GM21447 (cell line): ENCODE measurements around the gene ELFN1.

ENCODE experiments used
- ATAC-seq: cut with Tn5 transposase; IDR thresholded peaks from one replicate; pipeline ENCODE4 v1.9.1; 2021; ENCODE audit not compliant: unreplicated experiment

Gene ELFN1

DNA sequence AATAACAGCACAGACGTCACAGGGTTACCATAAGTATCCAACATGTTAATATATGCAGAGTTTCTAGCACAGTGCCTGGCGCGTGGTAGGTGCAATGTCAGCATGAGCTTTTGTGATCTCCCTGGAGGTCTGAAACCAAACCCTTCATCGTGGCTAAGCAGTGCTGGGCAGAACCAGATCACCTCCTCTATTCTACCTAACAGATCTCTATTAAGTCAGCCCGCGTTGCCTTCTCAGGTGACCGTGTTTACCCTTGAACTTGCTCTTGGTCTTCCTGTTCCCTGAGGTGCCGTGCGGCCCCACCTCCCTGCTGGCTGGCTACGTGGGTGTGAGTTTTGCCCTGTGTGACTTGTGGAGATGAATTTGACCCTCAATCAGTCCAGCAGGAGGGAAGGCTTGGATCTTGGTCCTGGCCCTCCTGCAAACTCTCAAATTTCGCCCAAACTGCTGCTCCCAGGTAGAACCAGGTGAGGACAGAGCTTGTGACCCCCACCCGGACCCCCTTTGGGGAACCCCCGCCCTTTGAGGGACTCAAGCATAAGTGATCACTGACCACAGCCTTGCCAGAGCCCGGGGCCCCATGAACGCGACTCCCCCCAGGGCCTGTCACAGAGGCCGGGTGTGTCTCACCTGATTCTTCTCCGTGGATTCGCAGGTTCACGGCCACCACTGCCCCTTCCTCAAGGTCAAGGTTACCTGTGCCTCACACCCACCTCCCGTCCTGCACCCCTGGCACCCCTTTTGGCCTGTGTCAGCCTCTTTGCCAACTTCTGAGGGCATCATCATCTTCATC lies 54.2 kb downstream of the ELFN1 start:
- ATAC-seq = no peak

GRCh38 chr7:1725199-1725690 lies 55.2 kb downstream of the ELFN1 start:
- no peak for ATAC-seq

GRCh38 chr7:1725766-1726630 lies 55.9 kb downstream of the ELFN1 start:
- ATAC-seq = no peak

DNA sequence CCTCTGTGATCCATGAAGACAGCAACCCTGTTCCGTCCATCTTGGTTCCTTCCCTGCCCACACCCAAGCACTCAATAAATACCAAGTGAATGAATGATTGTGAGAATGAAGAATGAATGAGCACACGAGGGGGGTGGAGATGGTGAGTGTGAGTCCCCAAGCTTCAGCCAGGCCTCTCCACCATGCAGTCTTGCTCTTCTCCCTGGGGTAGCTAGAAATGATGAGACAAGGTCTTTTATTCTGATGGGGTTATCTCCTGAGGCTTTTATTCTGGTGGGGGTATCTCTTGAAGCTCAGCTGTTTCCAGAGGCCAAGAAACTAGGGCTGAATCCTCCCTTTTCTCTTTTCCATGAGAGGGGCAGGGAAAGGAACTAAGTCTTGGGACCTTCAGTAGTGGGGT lies 57.0 kb downstream of the ELFN1 start:
- no peak for ATAC-seq

DNA sequence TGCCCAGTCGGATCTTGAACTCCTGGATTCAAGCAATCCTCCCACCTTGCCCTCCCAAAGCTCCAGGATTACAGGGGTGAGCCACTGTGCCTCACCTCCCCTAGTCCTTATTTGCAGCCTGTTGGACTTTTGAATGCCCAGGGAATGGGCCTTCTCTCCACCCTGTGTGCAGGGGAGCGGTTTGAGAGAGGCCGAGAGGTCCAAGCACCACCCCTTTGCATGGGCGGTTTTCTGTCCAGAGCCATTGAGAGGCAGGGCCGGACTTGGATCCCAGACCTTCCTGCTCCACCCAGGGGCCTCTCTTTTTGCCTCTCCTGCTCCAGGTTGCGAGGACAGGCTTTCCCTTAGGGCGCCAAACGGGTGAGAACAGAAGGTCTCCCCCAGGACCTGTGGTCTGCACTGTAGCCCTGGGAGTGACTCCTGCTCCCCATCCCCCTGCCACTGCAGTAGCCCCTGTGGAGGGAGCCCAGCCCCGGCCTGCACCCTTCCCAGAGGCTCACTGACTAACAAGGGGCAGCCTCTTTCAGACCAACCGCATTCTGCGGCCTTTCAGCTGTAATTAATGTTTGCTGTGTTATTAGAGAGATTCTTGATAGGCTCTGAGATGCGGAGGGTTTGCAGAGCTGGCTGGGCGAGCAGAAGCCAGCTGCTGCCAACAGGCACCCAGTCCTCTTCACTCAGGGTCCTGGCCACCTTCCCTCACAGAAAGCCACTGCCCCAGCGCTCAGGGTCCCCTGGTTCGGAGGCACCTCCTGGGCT lies 57.9 kb downstream of the ELFN1 start:
- no peak for ATAC-seq

GRCh38 chr7:1729183-1729582 lies 59.1 kb downstream of the ELFN1 start:
- ATAC-seq = no peak

DNA sequence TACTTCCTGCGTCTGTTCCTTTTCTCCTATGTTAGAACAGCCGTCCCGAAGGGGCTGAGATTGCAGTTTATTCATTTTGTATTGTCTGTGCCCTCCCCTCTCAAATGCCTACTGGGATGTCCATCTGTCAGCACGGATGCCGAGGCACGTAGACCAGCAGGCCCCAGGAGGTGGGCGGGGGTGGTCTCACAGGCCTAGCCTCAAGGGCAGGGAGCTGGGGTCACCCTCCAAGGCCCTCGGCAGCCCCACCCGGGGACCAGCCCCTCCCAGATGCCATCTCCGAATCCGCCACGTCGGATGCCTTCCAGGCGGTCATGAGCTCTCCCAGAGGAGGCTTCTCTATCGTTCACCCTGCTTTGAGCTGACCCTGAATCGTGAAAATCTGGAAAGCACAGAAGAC lies 59.7 kb downstream of the ELFN1 start:
- ATAC-seq = no peak

DNA sequence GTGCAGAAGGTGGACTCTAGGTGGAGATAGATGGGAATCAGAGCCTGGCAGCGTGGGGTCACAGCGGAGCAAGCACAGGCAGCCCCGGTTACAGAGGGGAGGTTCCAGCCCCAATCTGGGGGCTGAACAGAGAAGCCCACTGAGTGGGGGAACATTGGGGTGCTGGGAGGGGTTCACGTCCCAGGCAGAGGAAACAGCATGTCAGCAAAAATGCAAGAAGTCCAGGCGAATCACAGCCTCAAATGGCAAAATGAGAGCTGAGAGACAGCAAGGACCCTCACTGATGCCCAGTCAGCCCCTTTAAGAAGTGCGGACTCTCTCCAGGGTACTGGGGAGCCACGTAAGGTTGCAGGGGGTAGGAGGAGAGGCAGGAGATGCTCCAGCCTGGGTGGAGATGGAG lies 62.0 kb downstream of the ELFN1 start:
- no peak for ATAC-seq

GRCh38 chr7:1732645-1733044 lies 62.6 kb downstream of the ELFN1 start:
- no peak for ATAC-seq

GRCh38 chr7:1733206-1733907 lies 63.3 kb downstream of the ELFN1 start:
- no peak for ATAC-seq

DNA sequence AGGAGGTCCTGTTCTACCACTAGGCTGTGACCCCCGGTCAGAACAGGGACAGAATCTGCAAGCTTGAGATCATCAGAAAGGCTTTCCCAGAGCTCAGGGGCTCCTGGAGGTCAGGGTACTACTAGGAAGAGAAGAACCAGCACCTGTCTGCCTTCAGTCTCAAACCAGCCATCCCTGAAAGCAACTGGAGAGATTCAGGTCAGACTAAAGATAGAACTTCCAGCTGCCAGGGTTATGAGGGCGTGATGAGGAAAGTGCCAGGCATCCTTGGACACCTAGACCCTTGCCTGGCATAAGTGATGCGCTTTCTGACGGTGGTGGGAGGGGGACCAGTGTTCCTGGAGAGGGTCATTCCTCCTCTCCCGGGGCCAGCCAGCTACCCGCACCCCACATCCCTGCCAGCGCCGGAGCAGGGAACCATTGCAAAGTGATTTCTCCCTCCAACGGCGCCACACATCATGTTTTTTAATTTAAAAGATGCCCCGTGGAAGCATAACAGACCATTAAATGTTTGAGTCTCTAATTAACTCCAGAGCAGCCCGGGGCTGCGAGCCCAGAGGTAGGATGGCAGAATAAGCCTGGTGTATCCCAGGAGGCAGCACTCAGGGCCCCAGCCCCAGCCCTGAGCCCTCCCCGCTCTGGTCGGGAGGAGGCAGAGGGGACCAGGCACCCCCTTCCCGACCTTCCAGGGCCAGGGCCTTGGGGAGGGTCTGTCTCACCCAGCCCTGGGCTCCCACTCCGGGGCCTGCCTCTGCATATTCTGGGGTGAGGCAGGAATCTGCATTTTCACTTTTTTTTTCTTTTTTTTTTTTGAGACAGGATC lies 64.0 kb downstream of the ELFN1 start:
- no peak for ATAC-seq

- ATAC-seq = no peak
Measured at GRCh38 chr7:1735262-1735661, 65.2 kb downstream of the ELFN1 start.

GRCh38 chr7:1735806-1736483 lies 65.9 kb downstream of the ELFN1 start:
- ATAC-seq = no peak

DNA sequence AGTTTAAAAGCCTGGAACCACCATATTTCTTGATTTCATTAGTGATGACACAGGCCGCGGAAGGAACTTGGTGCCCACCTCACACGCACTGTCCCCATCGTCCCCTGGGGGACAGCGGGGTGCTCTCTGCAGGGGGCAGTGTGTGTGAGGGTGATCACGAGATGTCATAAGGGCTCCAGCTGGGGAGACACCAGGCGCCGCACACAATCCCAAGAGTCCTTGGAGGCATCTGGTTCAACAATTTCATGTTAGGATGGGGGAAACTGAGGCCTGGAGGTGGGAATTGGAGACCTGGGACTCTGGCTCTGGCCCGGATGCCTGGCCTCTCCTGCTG lies 66.4 kb downstream of the ELFN1 start:
- ATAC-seq = no peak

- no peak for ATAC-seq
Measured at GRCh38 chr7:1736830-1737229, 66.8 kb downstream of the ELFN1 start.

GRCh38 chr7:1737523-1737922 lies 67.4 kb downstream of the ELFN1 start:
- no peak for ATAC-seq

DNA sequence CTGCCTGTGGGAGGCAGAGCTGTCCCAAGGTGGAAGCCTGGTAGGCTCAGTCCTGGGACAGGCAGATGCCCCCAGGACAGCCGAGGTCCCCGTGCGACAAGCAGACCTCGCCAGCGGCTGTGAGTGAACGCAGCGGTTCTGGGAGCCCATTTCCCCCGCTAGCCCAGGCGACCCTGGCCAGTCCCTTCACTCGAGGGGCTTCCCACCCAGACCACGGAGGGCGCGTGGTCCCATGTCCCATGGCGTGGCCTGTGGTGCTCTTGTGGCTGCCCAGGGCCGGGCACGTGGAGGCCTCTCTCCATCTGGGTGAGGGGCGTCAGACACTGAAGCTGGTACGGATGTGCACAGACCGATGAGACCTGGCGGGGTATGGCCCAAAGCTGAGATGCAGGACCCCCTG lies 67.9 kb downstream of the ELFN1 start:
- no peak for ATAC-seq

GRCh38 chr7:1738511-1738910 lies 68.4 kb downstream of the ELFN1 start:
- ATAC-seq = no peak

GRCh38 chr7:1738956-1739355 lies 68.9 kb downstream of the ELFN1 start:
- no peak for ATAC-seq
